GM12878 (cell line): Measurements from ENCODE around the gene POR. TPM values are rescaled to one million over a fixed set of nuclear protein-coding genes. Genes with fewer than 3 reads are reported as not detected.
A peak's percentile ranks its signal among the peaks of the same experiment; 100 is the strongest.

Experiments used
- ATAC-seq: fragments of 200-7000 bp; cut with Tn5 transposase; 3 replicates; pipeline ENCODE4 v1.9.1; 2020; ENCODE audit warnings: mild to moderate bottlenecking, moderate library complexity
- BruUV-seq: library from RNA; stranded (reverse); fragments of 400-500 nt; replicated peaks from 2 replicates; lab custom pipeline; 2021; lab: Mats Ljungman, UMichigan
- CTCF ChIA-PET: fragments of 300-600 bp; sonication (Branson Sonifier 250); formaldehyde crosslinking; extraction: SDS; loops from one replicate; lab custom pipeline; 2021; ENCODE audit warnings: inconsistent platforms; lab: Yijun Ruan, JAX
- POLR2A ChIA-PET: fragments of 350-600 bp; formaldehyde crosslinking; extraction: SDS; loops from one replicate; lab custom pipeline; 2021; ENCODE audit warnings: inconsistent platforms; lab: Charles Lee
- RAD21 ChIA-PET: fragments of 300-600 bp; sonication (Branson Sonifier 250); formaldehyde crosslinking; loops from one replicate; lab custom pipeline; 2023; ENCODE audit warnings: antibody characterized with exemption; ENCODE audit not compliant: unreplicated experiment; lab: Charles Lee
- SMC1A ChIA-PET: fragments of 300-600 bp; sonication (Branson Sonifier 250); formaldehyde crosslinking; loops from one replicate; lab custom pipeline; 2023; ENCODE audit not compliant: unreplicated experiment, uncharacterized antibody; lab: Charles Lee
- DNase-seq: peaks from one replicate; pipeline ENCODE4 v3.0.0-alpha.2; 2011; ENCODE audit warnings: low read depth, low spot score
- FAIRE-seq: peaks from 3 replicates; lab custom pipeline; 2011; peaks lifted over from hg19 to GRCh38; lab: Jason Lieb, UNC
- H2AFZ ChIP-seq: 2 replicates; pipeline ENCODE4 v1.6.0; 2011; ENCODE audit warnings: low read depth, low read length, control low read depth; ENCODE audit not compliant: control insufficient read depth
- H3K27ac ChIP-seq: 2 replicates; pipeline ENCODE4 v1.5.1; 2011; ENCODE audit warnings: control low read depth; ENCODE audit not compliant: control insufficient read depth, insufficient read depth
- H3K27me3 ChIP-seq, 2 experiments: replicated peaks in 1 of 2; 2 replicates each; pipeline versions ENCODE4 v1.6.0 to v1.6.1; 2011; ENCODE audit warnings: low read length in 1 of 2; ENCODE audit not compliant: control insufficient read depth in 2 of 2, insufficient read depth in 2 of 2
- H3K36me3 ChIP-seq, 2 experiments: 2 replicates each; pipeline ENCODE4 v1.5.1; 2011; ENCODE audit warnings: low read length in 1 of 2; ENCODE audit not compliant: control insufficient read depth in 2 of 2, insufficient read depth in 2 of 2
- H3K4me1 ChIP-seq: 2 replicates; pipeline ENCODE4 v1.6.1; 2011; ENCODE audit warnings: mild to moderate bottlenecking, low read length, moderate library complexity, mixed read lengths; ENCODE audit not compliant: control insufficient read depth, insufficient read depth
- H3K4me2 ChIP-seq: 2 replicates; pipeline ENCODE4 v1.6.0; 2011; ENCODE audit warnings: control low read depth; ENCODE audit not compliant: control insufficient read depth, insufficient read depth
- H3K4me3 ChIP-seq: fragments of 200-600 bp; sonication (generic); 2 replicates; pipeline ENCODE4 v1.5.1; 2016
- H3K79me2 ChIP-seq: 2 replicates; pipeline ENCODE4 v1.6.0; 2011; ENCODE audit warnings: low read length; ENCODE audit not compliant: control insufficient read depth, insufficient read depth
- H3K9ac ChIP-seq: 2 replicates; pipeline ENCODE4 v1.8.0; 2011; ENCODE audit warnings: low read length, control low read depth, mixed read lengths; ENCODE audit not compliant: control insufficient read depth, insufficient read depth
- H3K9me3 ChIP-seq: replicated peaks from 3 replicates; pipeline ENCODE4 v1.5.1; 2011; ENCODE audit warnings: mild to moderate bottlenecking, low read length; ENCODE audit not compliant: control insufficient read depth, insufficient read depth
- H4K20me1 ChIP-seq: 2 replicates; pipeline ENCODE4 v1.6.0; 2011; ENCODE audit not compliant: control insufficient read depth, insufficient read depth
- MTA3 ChIP-seq: IDR thresholded peaks from 2 replicates; pipeline ENCODE4 v1.6.1; 2012; ENCODE audit warnings: low read length, inconsistent platforms, borderline replicate concordance
- PKNOX1 ChIP-seq: fragments of 450-650 bp; IDR thresholded peaks from 2 replicates; pipeline ENCODE4 v1.6.1; 2016; ENCODE audit warnings: mild to moderate bottlenecking
- USF1 ChIP-seq: IDR thresholded peaks from 2 replicates; pipeline ENCODE4 v1.6.1; 2011; ENCODE audit warnings: borderline replicate concordance, low read depth, mild to moderate bottlenecking, moderate library complexity, mixed read lengths, low read length; ENCODE audit not compliant: insufficient read depth; ENCODE audit errors: extremely low read length
- USF2 ChIP-seq: IDR thresholded peaks from 2 replicates; pipeline ENCODE4 v1.6.1; 2011; ENCODE audit warnings: low read depth, low read length, improper control_type of control experiment, borderline replicate concordance
- ZSCAN29 ChIP-seq: fragments of 450-650 bp; IDR thresholded peaks from 2 replicates; pipeline ENCODE4 v1.6.1; 2017; ENCODE audit warnings: mild to moderate bottlenecking, moderate library complexity
- WGBS: methylation state at CpG from one replicate; pipeline ENCODE4 v1.1.6; 2016; ENCODE audit warnings: low lambda C conversion rate; ENCODE audit not compliant: insufficient replicate concordance, insufficient coverage; ENCODE audit errors: missing lambda C conversion rate; 5-methylcytosine and 5-hydroxymethylcytosine counted together
- in situ Hi-C: fragments of 300-500 bp; cut with MboI; formaldehyde crosslinking; loops from 9 replicates; pipeline ENCODE4 v1.14.3; 2018; ENCODE audit warnings: mixed read lengths
- intact Hi-C: fragments of 100-400 bp; cut with micrococcal nuclease; formaldehyde crosslinking; loops from one replicate; pipeline ENCODE4 v1.14.2; 2022; ENCODE audit not compliant: unreplicated experiment
- polyA plus RNA-seq, 11 experiments: library from polyadenylated mRNA; depleted of rRNA in 4 of 11; unstranded in 6 of 11; stranded (reverse) in 5 of 11; fragments of >200 nt; fragmentation: Nextera tagmentation in 4 of 11; fragmentation: Illumina TruSeq in 1 of 11; extraction: Ambion mirVana in 4 of 11; extraction: Trizol in 1 of 11; gene quantifications; 1 replicate in 1 of 11; 2 replicates in 10 of 11; pipeline versions ENCODE4 v1.2.1 to v1.2.3, GENCODE V29; 2011 to 2016; ENCODE audit warnings: inconsistent platforms in 2 of 11, missing spikeins in 2 of 11, low read depth in 1 of 11
- total RNA-seq, 4 experiments: library from RNA; depleted of rRNA in 3 of 4; stranded (reverse); fragments of >200 nt in 3 of 4; fragmentation: Illumina TruSeq in 1 of 4; extraction: Trizol in 1 of 4; gene quantifications; 2 replicates each; pipeline versions ENCODE4 v1.2.1 to v1.2.3, GENCODE V29; 2013 to 2021

POR gene
- total and polyA plus RNA-seq, 10 of the 15 experiments (the other 5 are each of a cell fraction or from before 2014, with no cell fraction given), result 2.2 to 75.8 (median 35.9) TPM

GRCh38 chr7:75915416-75916156 is 631 bp downstream of the POR start:
- in situ Hi-C loops, result no loop called here
- Histone ChIP-seq H3K4me3 (peak overlapping the region; percentile 92), H3K4me2 (peak overlapping the region; percentile 78), H3K9me3 (no peaks in the 10 kb centered on the region), H3K27ac (peak overlapping the region; percentile 61), H3K9ac (peak overlapping the region; percentile 83), H3K79me2 (peaks cover 28% of the 10 kb centered on the region), H4K20me1 (no peaks in the 10 kb centered on the region), H2AFZ (peak overlapping the region; percentile 81; the same call in 1 of the 2 replicates), H3K36me3 (no peaks in the 10 kb centered on the region), H3K27me3 (no peaks in the 10 kb centered on the region), H3K4me1 (peaks cover 4% of the 10 kb centered on the region; the same call in 1 of the 2 replicates)
- RAD21 ChIA-PET, result interaction anchor here (0.6 to 2.3 kb wide), 9 partner anchors 10 to 105 kb away, joined by 3 to 13 read pairs (median 3); no protein-coding TSS in a partner anchor
- WGBS, result 2% methylated on average over 32 of the region's 32 CpGs
- BruUV-seq, result TSS peak; percentile 71
- DNase-seq, result no peak
- POLR2A ChIA-PET, result interaction anchor here (0.8 to 3.7 kb wide), 12 partner anchors 9 to 137 kb away, joined by 3 to 27 read pairs (median 5); partner anchors contain the start of gene RHBDD2
- CTCF ChIA-PET, result interaction anchor here (0.7 to 3.4 kb wide), 5 partner anchors 11 to 105 kb away, joined by 3 to 18 read pairs (median 5); partner anchors contain the start of gene RHBDD2
- ATAC-seq, result peak; percentile 59
- peak; percentile 44 for FAIRE-seq
- intact Hi-C loops, result loop anchor here (2.0 to 5.0 kb wide), 2 partner anchors 37 to 107 kb away; partner anchors contain the start of gene RHBDD2
- TF ChIP-seq ZSCAN29, result no peak
- no peak for TF ChIP-seq USF2
- TF ChIP-seq PKNOX1, result peak; percentile 82
- no peak for TF ChIP-seq MTA3
- no peak for TF ChIP-seq USF1
- SMC1A ChIA-PET, result interaction anchor here (0.6 to 2.5 kb wide), 9 partner anchors 9 to 105 kb away, joined by 3 to 13 read pairs (median 3); no protein-coding TSS in a partner anchor
